HepG2 (cell line): ENCODE results near the gene TBR1. TPM values are rescaled to one million over a fixed set of nuclear protein-coding genes. Genes with fewer than 3 reads are reported as not detected.

ENCODE experiments used
- ATAC-seq: fragments of 200-7000 bp; cut with Tn5 transposase; 3 replicates; pipeline ENCODE4 v1.9.1; 2020; ENCODE audit warnings: mild to moderate bottlenecking, moderate library complexity
- BruUV-seq: library from RNA; stranded (reverse); fragments of 400-500 nt; replicated peaks from 2 replicates; lab custom pipeline; 2021; lab: Mats Ljungman, UMichigan
- CTCF ChIA-PET: fragments of 300-600 bp; formaldehyde crosslinking; extraction: SDS; loops from one replicate; lab custom pipeline; 2021; ENCODE audit warnings: low total read pairs, inconsistent platforms, low intra/inter-chr PET ratio; lab: Yijun Ruan, JAX
- POLR2A ChIA-PET: fragments of 350-600 bp; sonication (Branson Sonifier 250); formaldehyde crosslinking; loops from one replicate; lab custom pipeline; 2020; ENCODE audit warnings: antibody characterized with exemption, inconsistent platforms; lab: Yijun Ruan, JAX
- DNase-seq: peaks from one replicate; pipeline ENCODE4 v3.0.0-alpha.2; 2015; ENCODE audit warnings: low spot score
- FAIRE-seq: peaks from 3 replicates; lab custom pipeline; 2011; peaks lifted over from hg19 to GRCh38; lab: Jason Lieb, UNC
- H2AFZ ChIP-seq: one replicate; pipeline ENCODE4 v1.6.1; 2011; ENCODE audit warnings: low read length, inconsistent platforms
- H3K27ac ChIP-seq: fragments of 300-600 bp; 3 replicates; pipeline ENCODE4 v1.8.0; 2011; ENCODE audit warnings: mixed run types, mild to moderate bottlenecking, mixed read lengths, low read length, inconsistent platforms; ENCODE audit not compliant: insufficient read depth; ENCODE audit errors: extremely low read length
- H3K27me3 ChIP-seq, 2 experiments: fragments of 200-600 bp in 1 of 2; 2 replicates in 1 of 2; 3 replicates in 1 of 2; pipeline versions ENCODE4 v1.6.0 to v1.8.0; 2011; ENCODE audit warnings: low read length in 2 of 2, mild to moderate bottlenecking in 2 of 2, moderate library complexity in 2 of 2, inconsistent platforms in 1 of 2; ENCODE audit not compliant: insufficient read depth in 2 of 2, control insufficient read depth in 1 of 2
- H3K36me3 ChIP-seq, 2 experiments: fragments of 200-600 bp in 1 of 2; replicated peaks in 1 of 2; 2 replicates in 1 of 2; 3 replicates in 1 of 2; pipeline versions ENCODE4 v1.5.1 to v1.8.0; 2011; ENCODE audit warnings: low read length in 2 of 2, inconsistent platforms in 1 of 2; ENCODE audit not compliant: insufficient read depth in 2 of 2, control insufficient read depth in 1 of 2
- H3K4me1 ChIP-seq: 2 replicates; pipeline ENCODE4 v1.5.1; 2012; ENCODE audit warnings: low read length, inconsistent platforms; ENCODE audit not compliant: insufficient read depth
- H3K4me2 ChIP-seq: 2 replicates; pipeline ENCODE4 v1.6.0; 2011; ENCODE audit warnings: low read depth, low read length, inconsistent platforms
- H3K4me3 ChIP-seq, 3 experiments: fragments of 200-600 bp in 1 of 3; sonication (generic), shearing (Covaris generic) in 1 of 3; replicated peaks in 1 of 3; 2 replicates each; pipeline ENCODE4 v1.5.1; 2011 to 2016; ENCODE audit warnings: low read length in 3 of 3, inconsistent platforms in 2 of 3, low read depth in 2 of 3, mild to moderate bottlenecking in 2 of 3, control low read depth in 1 of 3, mixed read lengths in 1 of 3; ENCODE audit not compliant: insufficient read depth in 1 of 3
- H3K79me2 ChIP-seq: one replicate; pipeline ENCODE4 v1.6.1; 2011; ENCODE audit warnings: low read length, inconsistent platforms; ENCODE audit not compliant: insufficient read depth
- H3K9ac ChIP-seq: 2 replicates; pipeline ENCODE4 v1.6.0; 2011; ENCODE audit warnings: mild to moderate bottlenecking, low read depth, low read length, inconsistent platforms; ENCODE audit not compliant: insufficient read depth
- H3K9me3 ChIP-seq: 2 replicates; pipeline ENCODE4 v1.5.1; 2012; ENCODE audit warnings: mild to moderate bottlenecking, low read length
- H4K20me1 ChIP-seq: 2 replicates; pipeline ENCODE4 v1.6.0; 2011; ENCODE audit warnings: inconsistent platforms, mild to moderate bottlenecking, low read length, moderate library complexity; ENCODE audit not compliant: insufficient read depth
- ATF3 ChIP-seq: sonication (generic); formaldehyde crosslinking; IDR thresholded peaks from 2 replicates; pipeline ENCODE4 v1.4.0; 2020; ENCODE audit warnings: missing genetic modification reagents
- HOXA3 ChIP-seq: sonication (generic); formaldehyde crosslinking; IDR thresholded peaks from 2 replicates; pipeline ENCODE4 v1.5.0; 2020; ENCODE audit warnings: missing genetic modification reagents
- HOXA7 ChIP-seq: sonication (generic); formaldehyde crosslinking; IDR thresholded peaks from 2 replicates; pipeline ENCODE4 v1.8.1; 2022; ENCODE audit warnings: mild to moderate bottlenecking, missing genetic modification reagents, moderate library complexity
- JARID2 ChIP-seq: sonication (generic); formaldehyde crosslinking; IDR thresholded peaks from 2 replicates; pipeline ENCODE4 v1.8.1; 2023; ENCODE audit warnings: missing genetic modification reagents, inconsistent platforms; ENCODE audit not compliant: insufficient replicate concordance
- KDM6A ChIP-seq: IDR thresholded peaks from 2 replicates; pipeline ENCODE4 v1.6.1; 2016; ENCODE audit warnings: low read depth
- NFE2 ChIP-seq: sonication (generic); formaldehyde crosslinking; IDR thresholded peaks from 2 replicates; pipeline ENCODE4 v1.4.0; 2020; ENCODE audit warnings: missing genetic modification reagents
- NFE2L1 ChIP-seq: sonication (generic); formaldehyde crosslinking; IDR thresholded peaks from 2 replicates; pipeline ENCODE4 v1.4.0; 2020; ENCODE audit warnings: missing genetic modification reagents, mild to moderate bottlenecking, borderline replicate concordance
- NR2F6 ChIP-seq, 2 experiments: IDR thresholded peaks; 2 replicates each; pipeline ENCODE4 v1.6.1; 2016; ENCODE audit warnings: antibody characterized with exemption in 1 of 2, mild to moderate bottlenecking in 1 of 2
- RXRA ChIP-seq: sonication (generic); formaldehyde crosslinking; IDR thresholded peaks from 2 replicates; pipeline ENCODE4 v1.5.1; 2020; ENCODE audit warnings: missing genetic modification reagents
- SIX1 ChIP-seq: sonication (generic); formaldehyde crosslinking; IDR thresholded peaks from 2 replicates; pipeline ENCODE4 v1.4.0; 2020; ENCODE audit warnings: missing genetic modification reagents, borderline replicate concordance
- SMAD9 ChIP-seq: sonication (generic); formaldehyde crosslinking; IDR thresholded peaks from 2 replicates; pipeline ENCODE4 v1.5.1; 2020; ENCODE audit warnings: mild to moderate bottlenecking, missing genetic modification reagents
- SMYD3 ChIP-seq: sonication (generic); formaldehyde crosslinking; IDR thresholded peaks from 2 replicates; pipeline ENCODE4 v1.8.1; 2023; ENCODE audit warnings: mild to moderate bottlenecking, missing genetic modification reagents
- SNAPC5 ChIP-seq: sonication (generic); formaldehyde crosslinking; IDR thresholded peaks from 2 replicates; pipeline ENCODE4 v1.8.1; 2023; ENCODE audit warnings: mild to moderate bottlenecking, missing genetic modification reagents, borderline replicate concordance
- SP2 ChIP-seq: sonication (generic); formaldehyde crosslinking; IDR thresholded peaks from 2 replicates; pipeline ENCODE4 v1.5.1; 2020; ENCODE audit warnings: mild to moderate bottlenecking, missing genetic modification reagents
- TBL1XR1 ChIP-seq: fragments of 150-350 bp; IDR thresholded peaks from 2 replicates; pipeline ENCODE4 v1.6.1; 2014; ENCODE audit warnings: borderline replicate concordance, low read length; ENCODE audit not compliant: partially characterized antibody
- ZBTB34 ChIP-seq: sonication (generic); formaldehyde crosslinking; IDR thresholded peaks from 2 replicates; pipeline ENCODE4 v1.8.0; 2022; ENCODE audit warnings: mild to moderate bottlenecking, missing genetic modification reagents
- ZC3H13 ChIP-seq: sonication (generic); formaldehyde crosslinking; IDR thresholded peaks from 2 replicates; pipeline ENCODE4 v1.8.1; 2023; ENCODE audit warnings: mild to moderate bottlenecking, missing genetic modification reagents, moderate library complexity
- ZNF205 ChIP-seq: IDR thresholded peaks from 2 replicates; pipeline ENCODE4 v1.6.1; 2018; ENCODE audit warnings: missing biosample characterization, missing genetic modification reagents
- ZNF570 ChIP-seq: sonication (generic); formaldehyde crosslinking; IDR thresholded peaks from 2 replicates; pipeline ENCODE4 v1.4.0; 2020; ENCODE audit warnings: mild to moderate bottlenecking, missing genetic modification reagents, borderline replicate concordance
- ZNF672 ChIP-seq: sonication (generic); formaldehyde crosslinking; IDR thresholded peaks from 2 replicates; pipeline ENCODE4 v1.8.1; 2022; ENCODE audit warnings: missing genetic modification reagents
- WGBS: methylation state at CpG from one replicate; pipeline ENCODE4 v1.1.6; 2017; ENCODE audit warnings: low lambda C conversion rate; 5-methylcytosine and 5-hydroxymethylcytosine counted together
- in situ Hi-C: cut with HindIII; loops from 2 replicates; pipeline ENCODE4 v1.10.0; 2017; ENCODE audit warnings: low pct_unique_long_range_greater_than_20kb; ENCODE audit not compliant: extremely low pct_ligation_motif_present
- intact Hi-C: fragments of 100-400 bp; cut with micrococcal nuclease; formaldehyde crosslinking; loops from one replicate; pipeline ENCODE4 v1.10.0; 2022; ENCODE audit not compliant: unreplicated experiment
- polyA plus RNA-seq, 8 experiments: library from polyadenylated mRNA; depleted of rRNA in 3 of 8; stranded (reverse) in 7 of 8; unstranded in 1 of 8; fragments of >200 nt; fragmentation: Illumina TruSeq in 4 of 8; extraction: Trizol in 4 of 8; gene quantifications; 2 replicates each; pipeline versions ENCODE4 v1.2.1 to v1.2.3, GENCODE V29; 2011 to 2016; ENCODE audit warnings: low read depth in 4 of 8, missing spikeins in 1 of 8, mixed read lengths in 1 of 8; ENCODE audit not compliant: insufficient read depth in 1 of 8
- total RNA-seq, 5 experiments: library from RNA; depleted of rRNA; stranded (reverse); fragments of >200 nt; fragmentation: Illumina TruSeq; extraction: Trizol; gene quantifications; 2 replicates each; pipeline ENCODE4 v1.2.3, GENCODE V29; 2016; ENCODE audit warnings: low read depth in 1 of 5

The TBR1 gene
- total and polyA plus RNA-seq, 2 of the 13 experiments (the other 11 are each of a cell fraction or from before 2014, with no cell fraction given) = not detected

- TF ChIP-seq HOXA3 (CRISPR knock-in tag) (no peak), KDM6A (CRISPR knock-in tag) (no peak), NR2F6 (IDR thresholded peaks at IDR 0.05) (no peak), NR2F6 (CRISPR knock-in tag; IDR thresholded peaks at IDR 0.05) (no peak), SMAD9 (CRISPR knock-in tag) (no peak), NFE2L1 (CRISPR knock-in tag) (no peak), HOXA7 (no peak), ZC3H13 (CRISPR knock-in tag) (no peak), ZNF570 (CRISPR knock-in tag) (no peak), SIX1 (CRISPR knock-in tag) (no peak), ZNF672 (CRISPR knock-in tag) (no peak), SP2 (CRISPR knock-in tag) (no peak), TBL1XR1 (no peak), ZNF205 (CRISPR knock-in tag) (no peak)
Measured at GRCh38 chr2:161369311-161369710, 46.8 kb upstream of the TBR1 start (continued).

GRCh38 chr2:161370981-161371380 is 45.1 kb upstream of the TBR1 start:
- H3K4me1 ChIP-seq = no peaks in the 10 kb centered on the region
- no peaks in the 10 kb centered on the region for H3K79me2 ChIP-seq
- H3K36me3 ChIP-seq = peaks cover 9 to 53% of the 10 kb centered on the region in 2 experiments; a peak in 4 of 5 replicates
- intact Hi-C loops = no loop called here
- no peaks in the 10 kb centered on the region for H3K9me3 ChIP-seq
- no TSS peak for BruUV-seq
- DNase-seq (no peak), FAIRE-seq (no peak), ATAC-seq (no peak)
- no peak overlapping the region for H3K4me3 ChIP-seq
- no peak overlapping the region for H3K27ac ChIP-seq
- H2AFZ ChIP-seq = no peak overlapping the region
- WGBS = 98% methylated on average over 3 of the region's 3 CpGs
- H3K9ac ChIP-seq = no peak overlapping the region
- H4K20me1 ChIP-seq = no peaks in the 10 kb centered on the region; the same call in 1 of the 2 replicates
- no peaks in the 10 kb centered on the region for H3K27me3 ChIP-seq
- H3K4me2 ChIP-seq = no peak overlapping the region
- ChIA-PET POLR2A (no interaction called here), CTCF (no interaction called here)
- in situ Hi-C loops = no loop called here
- TF ChIP-seq JARID2 (no peak), SNAPC5 (CRISPR knock-in tag) (no peak), ATF3 (CRISPR knock-in tag) (no peak), SMYD3 (no peak), RXRA (CRISPR knock-in tag) (no peak), ZBTB34 (no peak), NFE2 (CRISPR knock-in tag) (no peak)
